Umbilical cord (tissue), 2 donors: ENCODE data around the gene INTS11. TPM values are rescaled to one million over a fixed set of nuclear protein-coding genes. Genes with fewer than 3 reads are reported as not detected.

Experiments
- DNase-seq: peaks from one replicate; pipeline ENCODE4 v3.0.0-alpha.2; 2015; ENCODE audit warnings: low spot score
- total RNA-seq: library from RNA; depleted of rRNA; stranded (reverse); fragments of >200 nt; gene quantifications from one replicate; pipeline ENCODE4 v1.2.3, GENCODE V29; 2014; ENCODE audit warnings: low replicate concordance; ENCODE audit not compliant: insufficient read depth

INTS11 gene
- total RNA-seq, 1 donor from 2014 or later, result 42.4 TPM

DNA sequence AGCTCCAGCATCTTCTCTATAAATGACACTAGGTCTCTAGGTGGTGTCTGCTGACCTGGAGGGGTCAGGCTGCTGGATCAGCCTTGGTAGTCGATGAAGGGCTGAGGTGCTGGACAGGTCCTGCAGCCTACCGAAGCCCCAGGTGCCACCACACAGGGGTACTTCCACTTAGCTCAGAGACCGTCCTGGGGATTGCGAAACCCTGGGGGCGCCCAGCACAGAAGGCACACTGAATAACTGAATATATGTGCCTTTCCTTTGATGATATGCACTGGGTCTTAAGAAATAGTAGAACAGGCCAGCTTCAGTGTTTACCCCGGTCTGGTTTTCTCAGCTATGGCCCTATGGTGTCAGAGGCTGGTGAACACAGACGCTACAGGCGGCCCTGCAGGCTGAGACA lies 61.7 kb downstream of the INTS11 start:
- DNase-seq, result no peak

DNA sequence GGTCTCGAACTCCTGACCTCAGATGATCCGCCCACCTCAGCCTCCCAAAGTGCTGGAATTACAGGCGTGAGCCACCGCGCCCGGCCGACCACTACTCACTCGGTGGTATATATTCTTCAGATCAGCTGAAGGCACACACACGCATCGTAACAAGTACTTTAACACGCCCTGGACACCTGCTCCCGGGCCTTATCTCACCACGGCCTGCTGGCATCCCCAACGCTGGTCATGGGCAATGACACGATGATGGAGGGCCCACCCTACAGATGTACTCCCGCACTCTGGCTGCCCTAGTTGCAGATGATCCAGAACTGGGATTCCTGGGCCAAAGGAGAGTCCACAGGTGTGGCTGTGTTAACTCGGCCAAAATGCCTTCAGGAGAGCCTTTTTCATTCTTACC lies 62.4 kb downstream of the INTS11 start:
- no peak for DNase-seq

Other genes with a start within 250 kb of the INTS11 start
- 7.7 TPM for gene C1orf159, start 208.6 kb downstream of the INTS11 start, total RNA-seq
- not detected for gene TTLL10, start 150.8 kb downstream of the INTS11 start, total RNA-seq
- not detected for gene TNFRSF18, start 118.1 kb downstream of the INTS11 start, total RNA-seq
- not detected for gene TNFRSF4, start 110.5 kb downstream of the INTS11 start, total RNA-seq
- 54.2 TPM for gene SDF4, start 92.7 kb downstream of the INTS11 start, total RNA-seq
- 15.4 TPM for gene B3GALT6, start 92.4 kb downstream of the INTS11 start, total RNA-seq
- not detected for gene C1QTNF12, start 77.9 kb downstream of the INTS11 start, total RNA-seq
- 22.9 TPM for gene UBE2J2, start 50.8 kb downstream of the INTS11 start, total RNA-seq
- gene SCNN1D, start 44.2 kb downstream of the INTS11 start, total RNA-seq, result 0.72 TPM
- gene ACAP3, start 16.7 kb downstream of the INTS11 start, total RNA-seq, result 49.6 TPM
- gene PUSL1, start 16.1 kb downstream of the INTS11 start, total RNA-seq, result 4.6 TPM
- 3.4 TPM for gene CPTP, start 142 bp upstream of the INTS11 start, total RNA-seq
- gene TAS1R3, start 6.6 kb upstream of the INTS11 start, total RNA-seq, result 0.24 TPM
- 72.9 TPM for gene DVL1, start 24.8 kb upstream of the INTS11 start, total RNA-seq
- gene MXRA8, start 33.9 kb upstream of the INTS11 start, total RNA-seq, result 196 TPM
- gene AURKAIP1, start 50.5 kb upstream of the INTS11 start, total RNA-seq, result 46.9 TPM
- gene CCNL2, start 74.7 kb upstream of the INTS11 start, total RNA-seq, result 106 TPM
- gene MRPL20, start 82.6 kb upstream of the INTS11 start, total RNA-seq, result 68.4 TPM
- 1.7 TPM for gene ANKRD65, start 96.6 kb upstream of the INTS11 start, total RNA-seq
- gene VWA1, start 111.0 kb upstream of the INTS11 start, total RNA-seq, result 58.7 TPM
- 1.2 TPM for gene ATAD3C, start 125.0 kb upstream of the INTS11 start, total RNA-seq
- 8.2 TPM for gene ATAD3B, start 147.1 kb upstream of the INTS11 start, total RNA-seq
- gene ATAD3A, start 187.5 kb upstream of the INTS11 start, total RNA-seq, result 7.9 TPM
- not detected for gene TMEM240, start 216.0 kb upstream of the INTS11 start, total RNA-seq